ENCODE data around the gene EID3.

GRCh38 chr12:104328790-104329189 lies 25.3 kb downstream of the EID3 start:
- TF ChIP-seq, protein P1, sequence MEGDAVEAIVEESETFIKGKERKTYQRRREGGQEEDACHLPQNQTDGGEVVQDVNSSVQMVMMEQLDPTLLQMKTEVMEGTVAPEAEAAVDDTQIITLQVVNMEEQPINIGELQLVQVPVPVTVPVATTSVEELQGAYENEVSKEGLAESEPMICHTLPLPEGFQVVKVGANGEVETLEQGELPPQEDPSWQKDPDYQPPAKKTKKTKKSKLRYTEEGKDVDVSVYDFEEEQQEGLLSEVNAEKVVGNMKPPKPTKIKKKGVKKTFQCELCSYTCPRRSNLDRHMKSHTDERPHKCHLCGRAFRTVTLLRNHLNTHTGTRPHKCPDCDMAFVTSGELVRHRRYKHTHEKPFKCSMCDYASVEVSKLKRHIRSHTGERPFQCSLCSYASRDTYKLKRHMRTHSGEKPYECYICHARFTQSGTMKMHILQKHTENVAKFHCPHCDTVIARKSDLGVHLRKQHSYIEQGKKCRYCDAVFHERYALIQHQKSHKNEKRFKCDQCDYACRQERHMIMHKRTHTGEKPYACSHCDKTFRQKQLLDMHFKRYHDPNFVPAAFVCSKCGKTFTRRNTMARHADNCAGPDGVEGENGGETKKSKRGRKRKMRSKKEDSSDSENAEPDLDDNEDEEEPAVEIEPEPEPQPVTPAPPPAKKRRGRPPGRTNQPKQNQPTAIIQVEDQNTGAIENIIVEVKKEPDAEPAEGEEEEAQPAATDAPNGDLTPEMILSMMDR (IDR thresholded peaks at IDR 0.05) = no peak
- TF ChIP-seq POLR2AphosphoS5 (IDR thresholded peaks at IDR 0.05; ENCODE audit: insufficient read depth in 1 of 2, low read depth in 1 of 2) (no peak), POLR2A (IDR thresholded peaks at IDR 0.05) (no peak)
